Activated CD4-positive, alpha-beta T cell treated with anti-CD3 and anti-CD28 coated beads, Interleukin-2, Interleukin-4, amounts not matched to agents 100 ng/mL and 50 ng/mL, durations not matched to agents 16 hours and 8 hours (primary cell): ENCODE measurements around the gene BCL11B.

Source experiments
- DNase-seq: peaks from one replicate; pipeline ENCODE4 v3.0.0-alpha.2; 2020; ENCODE audit warnings: low spot score

The BCL11B gene

DNA sequence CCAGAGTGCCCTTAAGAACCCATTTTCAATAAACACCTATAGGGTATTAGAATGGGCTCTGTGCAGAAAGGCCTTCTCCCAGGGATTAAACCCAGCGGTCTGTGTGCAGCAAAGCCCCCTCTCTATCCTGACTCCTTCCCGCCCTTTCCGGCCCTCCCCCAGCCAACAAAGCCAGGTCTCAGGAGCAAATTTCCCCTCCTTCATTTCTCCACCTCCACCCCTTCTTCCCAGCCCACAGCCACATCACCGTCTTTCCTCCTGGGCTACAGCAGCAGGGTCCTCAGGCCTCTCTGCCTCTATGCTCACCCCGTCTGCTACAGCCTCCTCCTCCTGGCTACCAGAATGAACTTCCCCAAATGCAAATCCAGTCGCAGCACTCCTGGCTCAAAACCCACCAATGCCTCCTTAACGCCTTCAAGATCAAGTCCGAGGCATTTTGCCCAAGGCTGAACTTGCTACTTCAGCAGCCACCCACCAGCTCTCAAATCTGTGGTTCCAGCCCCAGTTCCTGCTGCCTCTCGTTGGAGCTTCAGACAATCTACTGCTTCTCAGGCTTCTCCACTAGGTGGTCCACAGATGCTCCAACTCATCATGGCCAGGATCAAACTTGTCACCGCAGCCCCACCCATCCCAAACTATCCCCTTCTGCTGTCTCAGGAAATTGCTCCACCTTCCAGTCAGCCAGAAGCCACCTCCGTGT is 134.8 kb downstream of the BCL11B start:
- no peak for DNase-seq

DNA sequence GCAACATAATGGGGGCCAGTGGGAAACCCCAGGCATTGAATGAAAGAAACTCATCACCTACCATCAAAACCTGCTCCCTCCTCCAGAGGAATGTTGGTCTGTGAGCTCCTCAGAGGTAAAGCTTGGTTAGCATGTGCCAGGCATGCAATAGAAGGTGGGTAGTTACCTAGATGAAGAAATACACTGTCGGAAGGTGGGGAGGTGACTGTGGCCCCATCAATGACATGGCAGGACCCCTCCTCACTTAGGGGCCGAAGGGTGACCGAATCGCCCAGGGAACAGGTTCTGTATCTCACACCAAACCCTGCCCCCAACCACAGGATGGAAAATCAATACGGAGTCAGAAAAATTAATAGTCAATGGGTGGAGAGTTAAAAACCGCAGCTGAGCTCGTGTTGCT is 135.6 kb downstream of the BCL11B start:
- DNase-seq, result no peak

DNA sequence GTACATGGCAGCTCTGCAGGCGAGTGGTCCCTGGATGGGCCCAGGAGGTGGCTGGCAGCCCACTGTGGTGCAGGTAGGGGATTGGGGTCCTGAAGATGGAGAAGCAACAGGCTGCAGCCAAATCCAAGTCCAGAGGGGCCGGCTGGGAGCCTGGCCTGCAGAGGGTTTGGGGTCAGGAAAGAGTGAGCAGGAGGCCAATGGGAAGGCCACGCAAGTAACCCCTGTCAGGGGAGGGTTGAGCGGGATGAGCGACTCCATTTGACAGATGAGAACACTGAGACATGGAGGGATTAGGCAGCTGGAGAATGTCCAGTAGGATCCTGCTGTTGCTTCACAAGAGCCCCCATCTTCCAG is 136.0 kb downstream of the BCL11B start:
- DNase-seq, result no peak

DNA sequence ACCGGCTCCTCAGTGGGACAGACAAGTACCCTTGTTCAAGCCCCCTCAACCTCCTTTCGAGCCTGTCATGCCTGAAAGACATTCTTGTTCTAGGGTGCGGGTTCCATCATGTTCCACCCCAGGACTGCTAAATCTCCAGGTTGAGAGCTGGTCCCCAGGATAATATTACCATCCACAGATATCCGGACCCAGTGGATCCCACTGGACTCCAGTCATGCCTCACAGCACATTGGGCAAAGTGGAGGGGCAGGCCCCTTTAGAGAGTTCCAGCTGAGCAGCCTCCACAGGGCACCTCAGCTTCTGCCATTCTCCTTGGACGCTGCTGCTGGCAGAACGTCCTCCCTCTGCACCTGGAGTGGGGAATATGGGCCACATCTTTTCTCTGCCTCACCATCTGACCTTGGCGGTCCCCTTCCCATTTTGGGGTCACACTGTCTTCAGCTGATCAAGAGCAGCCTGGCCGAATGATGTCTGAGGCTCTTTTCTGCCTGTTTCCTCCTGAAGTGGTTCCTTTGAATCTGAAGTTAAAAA is 137.4 kb downstream of the BCL11B start:
- no peak for DNase-seq

DNA sequence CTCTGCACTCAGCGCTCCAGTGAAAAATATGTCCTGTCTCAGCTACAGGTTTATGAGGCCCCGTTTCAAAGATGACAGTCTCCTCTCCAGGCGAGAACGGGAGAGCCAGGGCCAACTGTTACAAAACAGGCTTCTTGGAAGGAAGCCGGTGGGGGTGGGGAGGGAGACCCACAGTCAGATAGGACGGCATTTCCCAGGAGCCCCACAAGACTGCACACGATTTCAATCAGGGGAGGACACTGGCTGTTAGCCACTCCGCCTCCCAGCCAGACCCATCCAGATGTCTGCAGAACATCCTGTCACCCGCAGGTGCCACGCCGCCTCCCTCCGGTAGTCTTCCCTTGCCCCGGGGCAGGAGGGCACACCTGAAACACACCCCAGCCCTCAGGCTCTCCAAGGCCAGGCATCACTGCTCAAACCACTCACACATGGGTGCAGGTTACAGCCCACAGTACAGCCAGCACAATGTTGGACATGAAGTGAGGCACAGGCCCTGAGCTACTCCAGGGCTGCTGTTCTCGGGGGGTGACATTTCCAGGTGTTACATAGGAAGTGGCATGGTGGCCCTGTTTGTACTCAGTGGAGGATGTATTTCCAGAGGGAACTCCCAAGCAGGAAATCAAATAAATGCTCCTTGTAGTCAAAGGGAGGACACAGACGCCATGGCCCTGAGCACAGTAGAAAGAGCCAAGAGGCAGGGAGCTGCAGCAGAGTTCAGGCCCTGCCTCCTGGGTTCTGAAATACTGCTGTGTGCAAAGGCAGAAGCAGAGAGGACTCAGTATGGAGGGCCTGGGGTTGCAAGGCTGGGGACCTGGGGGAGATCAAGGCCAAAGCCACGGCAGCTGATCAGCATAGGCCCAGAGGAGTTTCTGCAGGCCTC is 138.1 kb downstream of the BCL11B start:
- no peak for DNase-seq

DNA sequence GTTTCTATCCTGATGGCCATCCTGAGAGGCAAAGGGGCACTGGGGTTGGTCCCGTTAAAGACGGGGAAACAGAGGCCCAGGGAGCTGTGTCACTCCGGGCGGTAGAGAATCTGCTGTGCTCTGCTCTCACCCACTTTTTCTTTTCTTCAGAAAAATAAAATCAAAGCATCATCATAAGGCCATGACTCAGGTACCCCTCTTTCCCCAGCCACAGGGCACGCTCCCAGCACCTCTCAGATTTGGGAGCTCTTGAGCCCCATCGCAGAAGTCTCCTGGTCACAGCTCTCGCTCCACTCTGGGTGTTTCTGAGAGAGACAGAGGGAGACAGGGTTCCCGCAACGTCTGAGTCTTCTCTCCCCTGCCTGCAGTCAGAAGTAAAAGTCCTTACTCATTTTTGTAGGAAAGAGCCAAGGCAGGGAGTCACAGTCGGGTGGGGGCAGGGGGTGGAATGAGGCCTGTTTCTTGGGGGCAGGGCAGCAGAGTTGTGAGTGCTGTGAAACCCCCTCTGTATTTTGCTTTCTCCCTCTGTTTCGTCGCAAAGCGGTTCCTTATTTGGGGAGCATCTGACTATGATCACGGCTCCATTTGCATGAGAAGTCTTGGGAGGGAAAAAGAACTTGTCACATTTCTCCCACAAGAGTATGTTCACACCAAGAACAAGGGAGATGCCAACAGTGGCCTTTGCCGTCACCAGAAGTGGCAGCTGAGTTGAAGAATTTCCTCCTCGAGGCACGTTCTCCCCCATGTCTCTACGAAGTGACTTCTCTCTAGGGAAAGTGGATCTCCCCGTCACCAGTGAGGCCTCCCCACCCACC is 139.0 kb downstream of the BCL11B start:
- DNase-seq, result no peak

DNA sequence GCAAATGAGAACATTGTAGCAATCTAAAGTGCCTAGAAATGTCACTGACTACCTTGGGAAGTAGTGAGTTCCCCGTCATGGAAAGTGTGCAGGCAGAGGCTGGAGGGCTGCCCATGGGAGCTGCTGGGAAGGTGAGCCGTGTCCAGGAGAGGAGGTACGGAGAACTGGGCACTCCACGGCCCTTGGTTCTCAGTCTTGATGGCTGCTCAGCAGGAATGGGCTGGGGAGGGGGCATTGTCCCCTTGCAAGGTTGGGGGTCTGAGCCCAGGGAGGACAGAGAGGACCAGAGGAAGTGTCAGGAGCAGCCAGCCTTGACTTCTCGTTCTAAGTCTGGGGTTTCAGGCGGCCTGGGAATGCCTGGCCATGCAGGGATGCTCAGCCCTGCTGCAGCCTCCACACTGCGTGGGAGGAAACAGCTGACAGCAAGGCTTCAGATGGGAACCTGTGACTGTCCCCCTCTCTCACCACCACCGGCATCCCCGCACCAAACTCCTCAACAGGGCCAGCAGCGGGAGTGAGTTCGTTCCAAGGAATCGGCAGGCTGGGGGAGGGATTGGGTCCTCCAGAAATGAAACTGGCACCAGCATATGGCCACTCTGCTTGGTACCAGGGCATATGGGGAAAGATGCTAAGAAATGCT is 140.2 kb downstream of the BCL11B start:
- DNase-seq, result no peak

DNA sequence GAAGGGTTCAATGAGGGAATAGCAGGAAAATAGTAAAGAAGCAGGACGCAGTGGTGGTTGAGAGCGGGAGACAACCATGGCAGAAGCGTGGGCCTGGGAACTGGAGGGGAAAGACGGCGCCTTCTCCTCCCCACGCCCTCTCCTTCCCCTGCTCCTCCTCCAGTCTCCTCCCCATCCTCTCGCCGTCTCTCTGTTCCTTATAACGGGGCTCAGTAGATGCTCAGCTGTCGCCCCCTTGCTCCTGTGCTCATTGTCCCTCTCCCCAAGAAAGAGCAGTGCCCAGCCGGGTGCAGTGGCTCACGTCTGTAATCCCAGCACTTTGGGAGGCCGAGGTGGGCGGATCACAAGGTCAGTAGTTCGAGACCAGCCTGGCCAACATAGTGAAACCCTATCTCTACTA is 142.0 kb downstream of the BCL11B start:
- DNase-seq, result no peak

DNA sequence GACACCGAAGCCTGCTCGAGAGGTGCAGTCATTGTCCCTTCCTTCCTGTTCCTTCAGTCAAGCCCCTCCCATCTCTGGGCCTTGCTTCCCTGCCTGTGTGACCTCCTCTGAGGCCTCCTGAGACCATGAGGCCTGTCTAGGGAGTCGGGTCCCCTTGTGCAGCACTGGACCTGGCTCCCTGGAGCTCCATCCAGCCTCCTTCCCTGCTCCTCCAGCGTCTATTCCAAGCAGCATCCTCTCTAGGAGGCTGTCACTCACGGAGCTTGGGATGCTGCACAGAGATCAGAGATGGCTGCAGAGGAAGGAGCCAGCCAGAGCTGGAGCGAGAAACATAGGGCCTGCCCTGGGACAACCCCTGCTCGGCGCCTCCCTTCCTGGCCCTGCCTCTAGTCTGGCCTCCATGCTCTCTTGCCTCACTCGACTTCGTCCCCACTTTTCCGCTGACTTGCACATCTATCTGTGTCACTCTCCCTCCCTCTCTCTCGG is 142.7 kb downstream of the BCL11B start:
- no peak for DNase-seq

DNA sequence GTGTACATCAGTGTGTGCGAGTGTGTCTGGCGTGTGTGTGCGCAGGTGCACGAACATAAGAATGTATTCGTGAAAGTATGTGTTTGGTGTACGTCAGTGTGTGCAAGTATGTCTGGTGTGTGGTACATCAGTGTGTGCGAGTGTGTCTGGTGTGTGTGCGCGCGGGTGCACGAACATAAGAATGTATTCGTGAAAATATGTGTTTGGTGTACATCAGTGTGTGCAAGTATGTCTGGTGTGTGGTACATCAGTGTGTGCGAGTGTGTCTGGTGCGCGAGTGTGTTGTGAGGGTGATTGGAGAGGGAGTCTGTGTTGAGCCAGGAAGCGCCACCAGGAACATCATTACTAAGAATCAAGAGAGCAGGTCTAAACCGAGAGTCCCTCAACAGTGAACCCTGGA is 143.8 kb downstream of the BCL11B start:
- DNase-seq, result no peak

DNA sequence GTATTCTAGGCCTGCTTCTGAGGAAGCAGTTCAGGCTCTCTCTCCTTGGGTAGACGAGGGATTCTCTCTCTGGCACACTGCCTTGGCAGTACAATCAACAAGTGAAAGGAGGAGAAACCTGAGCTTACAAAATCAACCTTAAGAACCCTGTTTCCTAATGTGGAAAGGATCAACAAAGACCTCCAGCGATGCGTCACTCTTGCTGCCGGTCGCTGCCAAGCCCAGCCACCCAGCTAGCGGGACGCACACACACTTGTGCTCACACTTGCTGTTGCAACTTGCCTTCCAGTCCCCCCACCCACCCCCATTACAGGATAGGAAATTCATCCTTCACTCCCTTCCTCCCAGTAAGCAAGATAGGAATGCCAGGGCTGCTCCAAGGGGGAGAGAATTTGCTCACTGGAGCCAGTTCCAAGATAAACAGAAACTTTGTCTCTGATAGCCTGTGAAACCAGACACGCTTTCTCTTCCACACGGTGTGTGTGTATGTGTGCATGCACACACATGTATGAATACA is 144.3 kb downstream of the BCL11B start:
- DNase-seq, result no peak

DNA sequence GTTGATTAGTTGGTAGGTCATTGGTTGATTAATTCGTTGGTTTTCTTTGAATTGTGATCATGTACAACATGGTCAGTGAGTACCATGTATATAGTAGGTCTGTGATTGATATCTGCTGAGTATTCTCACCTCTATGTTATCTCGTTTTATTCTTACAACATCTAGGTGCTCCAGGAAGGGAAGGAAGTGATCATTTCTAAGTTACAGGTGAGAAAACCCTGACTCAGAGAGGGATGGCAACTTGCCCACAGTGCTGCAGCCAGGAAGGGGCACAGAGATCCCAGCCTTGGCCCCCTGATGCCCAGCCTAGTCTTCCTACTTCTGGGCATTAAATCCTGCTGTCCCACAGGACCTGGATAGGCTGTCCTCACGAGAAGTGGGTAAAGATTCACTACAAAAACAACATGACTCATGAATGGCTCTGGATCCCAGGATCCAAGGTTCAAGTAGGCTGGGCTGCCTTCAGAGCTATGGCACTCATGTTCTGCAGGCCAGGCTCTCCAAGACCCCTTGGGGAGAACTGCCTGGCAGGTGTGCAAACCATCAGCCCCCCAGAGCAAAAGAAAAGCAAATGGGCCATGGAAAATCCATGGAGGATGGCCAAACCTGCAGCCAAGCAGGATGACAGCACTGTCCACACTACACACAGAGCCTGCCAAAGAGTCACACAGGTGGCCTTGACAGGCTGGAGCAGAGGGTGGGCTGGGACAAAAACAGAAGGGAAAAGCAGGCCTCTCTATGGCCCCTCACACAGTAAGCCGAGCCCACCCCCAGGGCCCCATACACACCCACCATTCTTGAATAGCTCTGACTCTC is 146.2 kb downstream of the BCL11B start:
- no peak for DNase-seq

DNA sequence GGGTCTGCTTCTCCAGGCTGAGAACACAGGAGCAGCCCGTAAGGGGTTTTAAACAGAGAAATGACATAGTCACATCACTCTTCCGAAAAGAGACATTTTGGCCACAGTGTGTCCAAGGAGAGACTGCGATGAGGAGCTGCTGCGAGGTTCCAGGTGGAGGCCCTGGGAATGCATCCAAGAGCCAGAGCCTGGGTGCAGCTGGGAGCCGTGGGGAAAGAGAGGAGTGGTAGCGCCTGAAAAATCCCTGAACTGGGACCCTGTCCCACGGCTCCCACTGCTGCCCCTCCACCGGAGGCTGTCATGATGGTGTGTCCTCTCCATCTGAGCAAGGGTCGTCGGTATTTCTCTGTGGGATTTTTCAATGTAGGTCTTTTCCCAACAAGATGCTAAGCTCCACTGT is 146.9 kb downstream of the BCL11B start:
- no peak for DNase-seq

DNA sequence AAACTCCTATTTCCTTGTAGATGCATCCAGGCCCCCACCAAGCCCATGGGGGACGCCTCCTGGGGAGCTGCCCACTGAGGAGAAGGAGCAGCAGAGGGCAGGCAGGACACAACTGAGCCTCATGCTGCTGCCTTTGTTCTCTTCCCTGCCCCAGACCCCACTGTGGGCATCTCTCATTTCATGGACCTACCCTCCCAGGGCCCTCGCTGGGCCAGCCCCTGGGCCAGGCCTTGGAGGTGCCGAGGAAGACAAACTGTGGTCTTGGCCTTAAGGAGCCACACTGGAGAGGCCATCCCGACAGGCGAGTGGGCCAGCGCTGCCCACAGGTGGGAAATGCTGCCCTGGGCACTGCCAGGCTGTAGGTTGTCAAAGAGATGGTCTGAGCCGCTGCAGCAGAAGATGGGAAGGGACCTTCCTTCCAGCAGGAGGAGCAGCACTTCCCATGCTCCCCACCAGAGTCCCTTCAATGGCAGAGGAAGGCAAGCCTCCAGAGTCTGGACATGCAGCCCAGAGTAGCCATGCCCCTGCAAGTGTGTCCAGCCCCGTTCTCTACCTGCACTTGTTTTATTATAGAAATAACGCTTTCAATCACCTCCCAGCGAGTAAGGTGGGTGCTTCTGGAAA is 147.4 kb downstream of the BCL11B start:
- no peak for DNase-seq

DNA sequence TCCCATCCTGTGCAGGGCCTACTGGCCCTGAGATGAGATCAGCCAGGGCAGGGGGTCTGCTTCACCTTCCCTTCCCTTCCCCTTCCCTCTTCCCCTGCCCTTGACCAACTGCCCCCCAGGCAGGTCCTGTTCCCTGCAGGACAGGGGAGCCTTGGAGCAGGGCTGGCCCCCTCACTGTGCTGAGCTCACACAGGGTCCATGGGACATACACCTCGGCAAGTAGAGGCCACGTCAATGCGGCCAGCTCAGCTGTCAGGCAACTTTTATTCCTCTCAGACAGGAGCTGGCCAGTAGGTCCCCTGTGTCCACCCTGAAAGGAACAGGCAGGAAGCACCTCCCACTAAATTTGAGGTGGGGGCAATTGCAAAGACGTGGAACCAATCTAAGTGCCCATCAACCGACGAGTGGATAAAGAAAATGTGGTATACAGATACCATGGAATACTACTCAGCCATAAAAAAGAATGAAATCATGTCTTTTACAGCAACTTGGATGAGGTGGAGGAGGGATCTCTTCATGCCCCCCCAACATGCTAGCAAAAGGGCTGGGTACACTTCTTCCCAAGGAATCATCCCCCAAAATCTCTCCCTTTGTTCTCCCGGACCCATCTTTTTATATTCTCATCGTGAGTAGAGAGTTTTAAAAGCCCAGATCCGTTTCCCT is 148.7 kb downstream of the BCL11B start:
- DNase-seq, result no peak

DNA sequence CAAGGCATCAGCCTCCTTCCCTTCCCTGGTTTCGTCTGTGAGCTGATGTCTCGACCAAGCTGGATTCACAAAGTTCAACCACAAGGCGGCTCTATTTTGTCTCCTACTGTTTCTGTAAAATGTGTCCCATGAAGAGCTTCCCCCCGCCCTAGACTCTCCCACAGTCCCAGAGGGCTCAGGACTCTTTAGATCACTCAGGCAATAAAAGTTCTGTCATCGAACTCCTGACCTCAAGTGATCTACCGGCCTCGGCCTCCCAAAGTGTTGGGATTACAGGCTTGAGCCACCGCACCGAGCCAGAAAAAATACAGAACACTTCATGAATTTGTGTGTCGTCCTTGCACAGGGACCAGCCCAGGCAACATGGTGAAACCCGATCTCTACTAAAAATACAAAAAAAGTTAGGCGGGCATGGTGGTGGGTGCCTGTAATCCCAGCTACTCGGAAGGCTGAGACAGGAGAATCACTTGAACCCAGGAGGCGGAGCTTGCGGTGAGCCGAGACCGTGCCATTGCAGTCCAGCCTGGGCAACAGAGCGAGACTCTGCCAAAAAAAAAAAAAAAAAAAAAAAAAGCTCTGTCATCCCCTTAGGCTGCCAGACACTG is 149.4 kb downstream of the BCL11B start:
- no peak for DNase-seq

DNA sequence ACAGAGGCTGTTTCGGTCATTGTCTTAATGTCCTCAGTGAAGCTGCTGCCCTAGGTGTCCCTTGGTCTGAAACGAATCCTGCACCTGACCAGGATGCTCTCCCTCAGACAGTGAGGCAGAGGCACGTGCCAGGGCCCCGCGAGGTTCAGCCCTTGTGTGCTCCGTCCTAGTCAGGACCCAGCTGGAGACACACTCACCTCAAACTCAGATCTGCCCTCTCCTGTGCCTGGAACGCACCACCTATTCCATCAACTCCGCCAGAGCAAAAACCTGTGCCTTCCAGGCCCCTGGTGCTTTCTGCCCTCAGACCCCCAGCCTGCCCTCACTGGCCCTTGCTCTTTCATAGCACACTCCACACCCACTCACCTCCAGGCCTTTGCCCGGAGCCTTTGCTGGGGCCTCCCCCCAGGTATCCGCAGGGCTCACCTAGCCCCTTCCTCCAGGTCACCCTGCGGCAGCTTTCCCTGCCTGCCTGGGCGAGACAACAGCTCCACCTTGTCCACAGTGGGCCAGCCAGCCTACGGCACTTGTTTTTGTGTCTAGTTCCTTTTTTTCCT is 150.6 kb downstream of the BCL11B start:
- no peak for DNase-seq

DNA sequence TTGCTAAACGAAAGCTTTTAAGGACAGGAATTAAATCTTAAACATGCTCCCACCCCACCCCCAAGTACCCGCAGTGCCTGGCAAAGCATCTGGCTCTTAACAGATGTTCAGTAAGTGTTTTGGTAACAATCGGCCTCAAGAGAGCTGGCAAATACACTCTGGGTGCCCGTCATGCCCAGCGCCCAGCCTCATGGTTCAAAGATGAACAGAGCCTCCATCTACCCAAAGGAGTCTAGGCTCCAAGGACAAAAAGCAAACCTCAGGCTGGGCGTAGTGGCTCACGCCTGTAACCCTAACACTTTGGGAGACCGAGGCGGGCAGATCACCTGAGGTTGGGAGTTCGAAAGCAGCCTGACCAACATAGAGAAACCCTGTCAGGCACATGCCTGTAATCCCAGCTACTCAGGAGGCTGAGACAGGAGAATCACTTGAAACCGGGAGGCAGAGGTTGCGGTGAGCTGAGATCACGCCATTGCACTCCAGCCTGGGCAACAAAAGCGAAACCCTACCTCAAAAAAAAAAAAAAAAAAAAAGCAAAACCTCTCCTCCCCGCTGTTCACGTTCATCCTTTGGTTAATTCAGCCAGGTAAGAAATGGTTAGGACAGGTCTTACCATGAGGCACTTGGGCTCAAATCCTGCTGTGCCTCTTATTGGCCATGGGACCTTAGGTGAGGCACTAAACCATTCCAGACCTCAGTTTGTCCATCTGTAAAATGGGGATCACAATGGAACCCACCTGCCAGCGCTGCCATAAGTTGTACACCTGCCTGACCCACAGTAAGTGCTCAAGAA is 151.3 kb downstream of the BCL11B start:
- DNase-seq, result no peak
